ENCODE data around the gene APPBP2. TPM values are rescaled to one million over a fixed set of nuclear protein-coding genes. Genes with fewer than 3 reads are reported as not detected.

APPBP2 gene
- total and polyA plus RNA-seq, 2 donors (not counting 3 experiments of a cell fraction or from before 2014, with no cell fraction given): 8.4 to 49.1 TPM

- CTCF ChIA-PET: no interaction called here
- Histone ChIP-seq H3K4me3 (replicated peaks in 1 of 3; ENCODE audit: insufficient read depth in 1 of 3, low read depth in 1 of 3, low read length in 3 of 3) (no peak overlapping the region), H3K4me2 (ENCODE audit: insufficient read depth, low read length) (no peak overlapping the region), H3K4me1 (ENCODE audit: control insufficient read depth, extremely low read depth, insufficient read depth, low read length) (peaks cover 3% of the 10 kb centered on the region), H3K9me1 (replicated peaks; ENCODE audit: control insufficient read depth, extremely low read depth, insufficient read depth, low read length) (no peaks in the 10 kb centered on the region), H4K20me1 (replicated peaks; ENCODE audit: control insufficient read depth, extremely low read depth, insufficient read depth, low read length) (no peaks in the 10 kb centered on the region), H3K27ac (ENCODE audit: insufficient read depth, low read depth, low read length) (no peak overlapping the region), H3K27me3 (ENCODE audit: control insufficient read depth in 2 of 2, insufficient read depth in 2 of 2, low read length in 2 of 2) (no peaks in the 10 kb centered on the region), H3K36me3 (ENCODE audit: control insufficient read depth in 2 of 2, extremely low read depth in 1 of 2, insufficient read depth in 2 of 2, low read length in 2 of 2) (no peaks in the 10 kb centered on the region), H3K9ac (replicated peaks; ENCODE audit: extremely low read depth, insufficient read depth, low read length) (no peak overlapping the region), H3K79me2 (ENCODE audit: control insufficient read depth, insufficient read depth, low read length) (peaks cover 12% of the 10 kb centered on the region), H3K9me3 (replicated peaks; ENCODE audit: control insufficient read depth, insufficient read depth, low read length) (no peaks in the 10 kb centered on the region), H2AFZ (ENCODE audit: low read depth, low read length) (no peak overlapping the region)
- BruUV-seq (replicated peaks): no TSS peak
- FAIRE-seq (no peak), DNase-seq (ENCODE audit: low read depth, low spot score) (no peak)
- TF ChIP-seq MAX (IDR thresholded peaks at IDR 0.05; ENCODE audit: insufficient read depth, insufficient read length) (no peak), CTCF (IDR thresholded peaks at IDR 0.05; ENCODE audit: extremely low read depth in 1 of 2, insufficient read depth in 1 of 2, low read depth in 1 of 2, low read length in 2 of 2) (no peak), POLR2AphosphoS5 (IDR thresholded peaks at IDR 0.05; ENCODE audit: insufficient read depth, low read depth, low read length) (no peak), JUN (IDR thresholded peaks at IDR 0.05; ENCODE audit: borderline replicate concordance, insufficient read depth, insufficient read length, low read depth) (no peak), MYC (IDR thresholded peaks at IDR 0.05; ENCODE audit: low read depth, low read length) (no peak), GATA2 (IDR thresholded peaks at IDR 0.05; ENCODE audit: insufficient read depth, insufficient read length, low read depth, low read length) (no peak), POLR2A (IDR thresholded peaks at IDR 0.05; ENCODE audit: low read depth, low read length) (no peak), EZH2 (IDR thresholded peaks at IDR 0.05; ENCODE audit: borderline replicate concordance, low read depth, low read length, severe bottlenecking) (no peak), FOS (IDR thresholded peaks at IDR 0.05; ENCODE audit: borderline replicate concordance, insufficient read depth, low read length) (no peak)
- intact Hi-C loops (cut with micrococcal nuclease) (no loop called here), dilution Hi-C loops (cut with MboI; ENCODE audit: extremely low pct_ligation_motif_present, low sequenced_read_pairs) (no loop called here)
- POLR2A ChIA-PET: no interaction called here
Observed at GRCh38 chr17:60529806-60530205, 3.8 kb upstream of the APPBP2 start.
